Endodermal cell (in vitro differentiated cells): ENCODE measurements around the gene RASA4B. TPM values are rescaled to one million over a fixed set of nuclear protein-coding genes. Genes with fewer than 3 reads are reported as not detected.

Experiments used
- DNase-seq: peaks from one replicate; pipeline ENCODE4 v3.0.0-alpha.2; 2017
- H3K27ac ChIP-seq: 2 replicates; pipeline ENCODE4 v1.5.1; 2013; ENCODE audit warnings: mild to moderate bottlenecking, low read depth, low read length, moderate library complexity
- H3K27me3 ChIP-seq: 2 replicates; pipeline ENCODE4 v1.6.1; 2013; ENCODE audit warnings: mild to moderate bottlenecking, low read length, moderate library complexity; ENCODE audit not compliant: insufficient read depth, control insufficient read depth, poor library complexity, severe bottlenecking
- H3K36me3 ChIP-seq: 2 replicates; pipeline ENCODE4 v1.7.0; 2013; ENCODE audit warnings: mild to moderate bottlenecking, low read length, moderate library complexity; ENCODE audit not compliant: control insufficient read depth, insufficient read depth
- H3K4me1 ChIP-seq: one replicate; pipeline ENCODE4 v1.7.0; 2013; ENCODE audit warnings: low read length; ENCODE audit not compliant: control insufficient read depth, insufficient read depth
- H3K4me3 ChIP-seq: 2 replicates; pipeline ENCODE4 v1.5.1; 2013; ENCODE audit warnings: mild to moderate bottlenecking, low read length, moderate library complexity
- H3K9ac ChIP-seq: 2 replicates; pipeline ENCODE4 v1.6.1; 2013; ENCODE audit warnings: mild to moderate bottlenecking, low read length, moderate library complexity; ENCODE audit not compliant: poor library complexity, severe bottlenecking; ENCODE audit errors: extremely low read depth
- H3K9me3 ChIP-seq: 2 replicates; pipeline ENCODE4 v1.6.1; 2013; ENCODE audit warnings: mild to moderate bottlenecking, low read length, moderate library complexity; ENCODE audit not compliant: control insufficient read depth
- H3K27ac Mint-ChIP-seq: 2 replicates; pipeline ENCODE4 v1.8.0; 2020; ENCODE audit warnings: mixed read lengths
- H3K27me3 Mint-ChIP-seq: 2 replicates; pipeline ENCODE4 v1.8.0; 2021; ENCODE audit warnings: mild to moderate bottlenecking, mixed read lengths; ENCODE audit not compliant: insufficient read depth
- H3K36me3 Mint-ChIP-seq: 2 replicates; pipeline ENCODE4 v1.8.0; 2020; ENCODE audit warnings: low read depth, mixed read lengths
- H3K4me1 Mint-ChIP-seq: 2 replicates; pipeline ENCODE4 v1.8.0; 2020; ENCODE audit warnings: mixed read lengths
- H3K4me3 Mint-ChIP-seq: 2 replicates; pipeline ENCODE4 v1.8.0; 2020; ENCODE audit warnings: mild to moderate bottlenecking, moderate library complexity, mixed read lengths
- H3K9me3 Mint-ChIP-seq: 2 replicates; pipeline ENCODE4 v1.8.0; 2020; ENCODE audit warnings: mild to moderate bottlenecking, mixed read lengths
- CTCF ChIP-seq: fragments of 200-600 bp; sonication (generic); conservative IDR thresholded peaks from 2 replicates; pipeline ENCODE4 v1.5.0; 2021; ENCODE audit warnings: antibody characterized with exemption, mild to moderate bottlenecking
- WGBS, 2 experiments: methylation state at CpG; one replicate each; pipeline versions ENCODE4 v1.1.5 to v1.1.7; 2013; ENCODE audit warnings: missing lambda C conversion rate in 2 of 2, mixed read lengths in 1 of 2; ENCODE audit not compliant: insufficient coverage in 1 of 2, insufficient read length in 1 of 2; 5-methylcytosine and 5-hydroxymethylcytosine counted together
- total RNA-seq, 2 donors: library from RNA; stranded (reverse); fragmentation: NEBNext Ultra II Directional in 1 of 2; extraction: Animal tissue kit (Norgen Biotek cat#: 25700) in 1 of 2; gene quantifications; 2 replicates in 1 of 2; 3 replicates in 1 of 2; pipeline ENCODE4 v1.2.1, GENCODE V29; 2021

Gene RASA4B
- total RNA-seq, 2 donors from 2014 or later, result 3.5 to 11.5 TPM

GRCh38 chr7:102464577-102465280 lies 52.8 kb downstream of the RASA4B start, which contains the start of the genes ALKBH4 and LRWD1:
Gene ALKBH4 (minus strand): TSS chr7:102464863. CDS start chr7:102464836, 27 bp downstream.
Gene LRWD1 (plus strand): TSS chr7:102464984. CDS start chr7:102465081, 97 bp downstream.
- peak within 1 kb of the TSS; percentile 17 for H3K27ac ChIP-seq
- no peaks in the 10 kb centered on the region for H3K27me3 ChIP-seq
- DNase-seq, result peak; percentile 95
- no peaks in the 10 kb centered on the region for H3K27me3 Mint-ChIP-seq
- H3K36me3 ChIP-seq, result peaks cover 8% of the 10 kb centered on the region
- no peaks in the 10 kb centered on the region for H3K4me1 ChIP-seq
- no peaks in the 10 kb centered on the region for H3K9me3 Mint-ChIP-seq
- H3K27ac Mint-ChIP-seq, result peak within 1 kb of the TSS; percentile 88
- peak; percentile 25 for TF ChIP-seq CTCF
- H3K9ac ChIP-seq, result peak within 1 kb of the TSS; percentile 93
- H3K36me3 Mint-ChIP-seq, result peaks cover 21% of the 10 kb centered on the region
- H3K4me1 Mint-ChIP-seq, result peaks cover 7% of the 10 kb centered on the region
- H3K9me3 ChIP-seq, result no peaks in the 10 kb centered on the region
- peak within 1 kb of the TSS; percentile 98 for H3K4me3 ChIP-seq
- 0% methylated on average over 46 to 81 of the region's 81 CpGs for WGBS, 2 experiments
- H3K4me3 Mint-ChIP-seq, result peak within 1 kb of the TSS; percentile 99

- Mint-ChIP-seq H3K4me3 (peak overlapping the region; percentile 99), H3K36me3 (peaks cover 26% of the 10 kb centered on the region), H3K9me3 (no peaks in the 10 kb centered on the region), H3K27ac (peak overlapping the region; percentile 88), H3K4me1 (peaks cover 7% of the 10 kb centered on the region), H3K27me3 (no peaks in the 10 kb centered on the region)
- H3K36me3 ChIP-seq, result peaks cover 5% of the 10 kb centered on the region
- no peak for DNase-seq
- no peak overlapping the region for H3K27ac ChIP-seq
- no peaks in the 10 kb centered on the region for H3K9me3 ChIP-seq
- 24 to 26% methylated on average over 18 to 24 of the region's 24 CpGs for WGBS, 2 experiments
- H3K27me3 ChIP-seq, result no peaks in the 10 kb centered on the region
- peak overlapping the region; percentile 98 for H3K4me3 ChIP-seq
- no peaks in the 10 kb centered on the region for H3K4me1 ChIP-seq
- peak overlapping the region; percentile 93 for H3K9ac ChIP-seq
- no peak for TF ChIP-seq CTCF
These were observed 53.6 kb downstream of the RASA4B start for GRCh38 chr7:102463841-102464576.

- no peaks in the 10 kb centered on the region for H3K9me3 Mint-ChIP-seq
- Histone ChIP-seq H3K4me3 (no peak overlapping the region), H3K9ac (no peak overlapping the region), H3K4me1 (no peaks in the 10 kb centered on the region), H3K36me3 (peaks cover 9% of the 10 kb centered on the region), H3K27ac (no peak overlapping the region), H3K9me3 (no peaks in the 10 kb centered on the region), H3K27me3 (no peaks in the 10 kb centered on the region)
- WGBS, 2 experiments, result 91 to 92% methylated on average over 7 to 8 of the region's 8 CpGs
- peaks cover 34% of the 10 kb centered on the region for H3K36me3 Mint-ChIP-seq
- H3K27ac Mint-ChIP-seq, result no peak overlapping the region
- peaks cover 7% of the 10 kb centered on the region for H3K4me1 Mint-ChIP-seq
- DNase-seq, result no peak
- no peaks in the 10 kb centered on the region for H3K27me3 Mint-ChIP-seq
- H3K4me3 Mint-ChIP-seq, result no peak overlapping the region
- no peak for TF ChIP-seq CTCF
These were observed 57.1 kb downstream of the RASA4B start for GRCh38 chr7:102460467-102460866.
